Measurements from ENCODE around the gene OVOL1.

OVOL1 gene

GRCh38 chr11:65776710-65777141 is 10.1 kb upstream of the OVOL1 start:
- TF ChIP-seq CTCF (conservative IDR thresholded peaks at IDR 0.05; ENCODE audit: low read depth, low read length): no peak

GRCh38 chr11:65777241-65777640 is 9.6 kb upstream of the OVOL1 start:
- H3K79me2 ChIP-seq (ENCODE audit: insufficient read depth, low read depth): peaks cover 20% of the 10 kb centered on the region; the same call in 1 of the 2 replicates
- no peaks in the 10 kb centered on the region for H3K27me3 ChIP-seq (ENCODE audit: insufficient read depth, low read depth)
- no peak overlapping the region for H3K4me3 ChIP-seq (IDR thresholded peaks at IDR 0.05; ENCODE audit: insufficient read depth, low read depth, low read length)
- no peak overlapping the region for H3K27ac ChIP-seq
- H3K36me3 ChIP-seq (ENCODE audit: insufficient read depth): no peaks in the 10 kb centered on the region
- H4K20me1 ChIP-seq (ENCODE audit: insufficient read depth): peaks cover 3% of the 10 kb centered on the region; the same call in 1 of the 2 replicates
- H3K4me1 ChIP-seq (ENCODE audit: low read depth, poor library complexity, severe bottlenecking): peaks cover 17% of the 10 kb centered on the region
- H3K9ac ChIP-seq: no peak overlapping the region
- no peak overlapping the region for H2AFZ ChIP-seq (ENCODE audit: low read depth)
- no peak for TF ChIP-seq CTCF (conservative IDR thresholded peaks at IDR 0.05; ENCODE audit: low read depth, low read length)
- H3K4me2 ChIP-seq: no peak overlapping the region

More at GRCh38 chr11:65776710-65777141, 10.1 kb upstream of the OVOL1 start:
- Histone ChIP-seq H3K36me3 (ENCODE audit: insufficient read depth) (no peaks in the 10 kb centered on the region), H3K4me2 (no peak overlapping the region), H2AFZ (ENCODE audit: low read depth) (no peak overlapping the region), H3K9ac (no peak overlapping the region), H3K79me2 (ENCODE audit: insufficient read depth, low read depth) (peaks cover 20% of the 10 kb centered on the region; the same call in 1 of the 2 replicates), H3K4me1 (ENCODE audit: low read depth, poor library complexity, severe bottlenecking) (peaks cover 11% of the 10 kb centered on the region), H4K20me1 (ENCODE audit: insufficient read depth) (peaks cover 3% of the 10 kb centered on the region; the same call in 1 of the 2 replicates), H3K27ac (no peak overlapping the region), H3K4me3 (IDR thresholded peaks at IDR 0.05; ENCODE audit: insufficient read depth, low read depth, low read length) (no peak overlapping the region), H3K27me3 (ENCODE audit: insufficient read depth, low read depth) (no peaks in the 10 kb centered on the region)

DNA sequence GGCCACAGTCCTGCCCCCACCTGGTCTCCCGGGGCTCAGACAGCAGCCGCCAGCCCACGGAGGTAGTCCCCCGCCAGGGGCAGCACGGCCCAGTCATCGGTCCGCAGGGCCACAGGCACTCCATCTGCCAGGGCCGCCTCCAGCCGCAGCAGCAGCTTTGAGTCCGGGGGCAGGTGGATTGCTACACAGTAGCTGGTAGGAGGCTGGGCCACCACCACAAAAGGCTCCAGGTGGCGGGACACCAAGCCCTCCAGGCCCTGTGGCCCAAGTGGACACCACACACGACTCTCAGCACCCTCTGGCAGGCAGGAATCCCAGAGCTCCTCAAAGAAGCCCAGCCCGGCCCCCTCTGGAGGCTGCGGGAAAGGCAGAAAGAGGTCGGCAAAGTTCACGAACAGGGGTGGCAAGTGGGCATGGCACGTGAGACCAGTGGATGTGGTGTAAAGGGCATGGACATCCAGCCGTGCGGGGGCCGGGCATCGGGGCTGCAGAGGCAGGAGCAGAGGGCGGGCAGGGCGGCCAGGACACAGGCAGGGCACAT is 9.0 kb upstream of the OVOL1 start:
- Histone ChIP-seq H2AFZ (ENCODE audit: low read depth) (no peak overlapping the region), H3K27me3 (ENCODE audit: insufficient read depth, low read depth) (no peaks in the 10 kb centered on the region), H3K9ac (no peak overlapping the region), H3K4me3 (IDR thresholded peaks at IDR 0.05; ENCODE audit: insufficient read depth, low read depth, low read length) (no peak overlapping the region), H3K36me3 (ENCODE audit: insufficient read depth) (no peaks in the 10 kb centered on the region), H3K4me2 (no peak overlapping the region), H4K20me1 (ENCODE audit: insufficient read depth) (peaks cover 3% of the 10 kb centered on the region; the same call in 1 of the 2 replicates), H3K27ac (no peak overlapping the region), H3K79me2 (ENCODE audit: insufficient read depth, low read depth) (peaks cover 20% of the 10 kb centered on the region; the same call in 1 of the 2 replicates), H3K4me1 (ENCODE audit: low read depth, poor library complexity, severe bottlenecking) (peaks cover 23% of the 10 kb centered on the region)
- TF ChIP-seq CTCF (conservative IDR thresholded peaks at IDR 0.05; ENCODE audit: low read depth, low read length): no peak

- Histone ChIP-seq H3K27ac (no peak overlapping the region), H3K79me2 (ENCODE audit: insufficient read depth, low read depth) (peaks cover 20% of the 10 kb centered on the region; the same call in 1 of the 2 replicates), H3K4me2 (no peak overlapping the region), H3K9ac (no peak overlapping the region), H4K20me1 (ENCODE audit: insufficient read depth) (peaks cover 3% of the 10 kb centered on the region; the same call in 1 of the 2 replicates), H3K27me3 (ENCODE audit: insufficient read depth, low read depth) (no peaks in the 10 kb centered on the region), H3K4me1 (ENCODE audit: low read depth, poor library complexity, severe bottlenecking) (peaks cover 29% of the 10 kb centered on the region), H3K36me3 (ENCODE audit: insufficient read depth) (no peaks in the 10 kb centered on the region), H2AFZ (ENCODE audit: low read depth) (no peak overlapping the region), H3K4me3 (IDR thresholded peaks at IDR 0.05; ENCODE audit: insufficient read depth, low read depth, low read length) (no peak overlapping the region)
- no peak for TF ChIP-seq CTCF (conservative IDR thresholded peaks at IDR 0.05; ENCODE audit: low read depth, low read length)
These were observed 8.4 kb upstream of the OVOL1 start for GRCh38 chr11:65778431-65778900.
